Osteoblast (primary cell): ENCODE data around the gene RASSF10. TPM values are rescaled to one million over a fixed set of nuclear protein-coding genes. Genes with fewer than 3 reads are reported as not detected.

Experiments
- DNase-seq: peaks from one replicate; pipeline ENCODE4 v3.0.0; 2011; ENCODE audit warnings: low spot score, mixed read lengths; ENCODE audit not compliant: insufficient read length; ENCODE audit errors: missing footprints
- H2AFZ ChIP-seq: 2 replicates; pipeline ENCODE4 v1.6.0; 2011; ENCODE audit warnings: mild to moderate bottlenecking, low read length
- H3K27ac ChIP-seq: 2 replicates; pipeline ENCODE4 v1.5.1; 2011; ENCODE audit warnings: mild to moderate bottlenecking, low read depth, low read length, moderate library complexity
- H3K27me3 ChIP-seq: 2 replicates; pipeline ENCODE4 v1.6.0; 2012; ENCODE audit warnings: mild to moderate bottlenecking, control low read depth, inconsistent platforms, low read length, moderate library complexity; ENCODE audit not compliant: insufficient read depth
- H3K36me3 ChIP-seq: 2 replicates; pipeline ENCODE4 v1.5.1; 2011; ENCODE audit warnings: mild to moderate bottlenecking, low read length, control low read depth, moderate library complexity; ENCODE audit not compliant: insufficient read depth
- H3K4me1 ChIP-seq: 2 replicates; pipeline ENCODE4 v1.5.1; 2011; ENCODE audit warnings: mild to moderate bottlenecking, low read length, control low read depth, moderate library complexity; ENCODE audit not compliant: insufficient read depth
- H3K4me2 ChIP-seq: 2 replicates; pipeline ENCODE4 v1.6.0; 2011; ENCODE audit warnings: mild to moderate bottlenecking, low read length; ENCODE audit not compliant: insufficient read depth
- H3K4me3 ChIP-seq: fragments of 200-600 bp; sonication (generic); 3 replicates; pipeline ENCODE4 v1.5.1; 2012; ENCODE audit warnings: mild to moderate bottlenecking, low read length, inconsistent platforms; ENCODE audit not compliant: insufficient read depth
- H3K79me2 ChIP-seq: 2 replicates; pipeline ENCODE4 v1.6.0; 2012; ENCODE audit warnings: mild to moderate bottlenecking, low read length, control low read depth, inconsistent platforms; ENCODE audit not compliant: insufficient read depth
- H3K9me3 ChIP-seq: 2 replicates; pipeline ENCODE4 v1.5.1; 2011; ENCODE audit warnings: low read depth, low read length, control low read depth
- H4K20me1 ChIP-seq: 2 replicates; pipeline ENCODE4 v1.6.0; 2012; ENCODE audit warnings: mild to moderate bottlenecking, low read length, control low read depth; ENCODE audit not compliant: insufficient read depth
- total RNA-seq: library from RNA; depleted of rRNA; stranded (reverse); fragments of >200 nt; gene quantifications from 2 replicates; pipeline ENCODE4 v1.2.3, GENCODE V29; 2012
- TF ChIP-seq, protein P1 (sequence below): IDR thresholded peaks from 2 replicates; pipeline ENCODE4 v1.5.1; 2011; ENCODE audit warnings: mild to moderate bottlenecking, low read depth, low read length, moderate library complexity; ENCODE audit errors: extremely low read depth

RASSF10 gene
- total RNA-seq, 1 donor, result 0.72 TPM

DNA sequence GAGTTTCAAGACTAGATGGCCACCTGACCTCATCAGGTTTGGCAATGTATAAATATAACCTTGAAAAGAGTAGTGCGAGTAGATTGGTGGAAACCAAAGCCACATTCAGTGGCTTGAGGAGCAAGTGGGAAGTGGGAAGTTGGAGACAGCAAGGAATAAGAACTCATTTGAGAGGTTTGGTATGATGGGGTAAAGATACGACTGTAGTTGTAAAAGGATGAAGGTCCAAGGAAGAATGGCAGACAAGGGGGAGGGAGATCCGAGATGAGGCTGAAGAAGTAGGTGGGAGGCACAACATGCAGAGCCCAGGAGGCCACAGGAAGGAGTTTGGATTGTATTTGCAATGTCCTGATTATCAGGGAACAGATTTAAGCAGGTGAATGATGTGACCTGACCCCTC lies 20.8 kb downstream of the RASSF10 start:
- H3K4me2 ChIP-seq, result no peak overlapping the region
- TF ChIP-seq, protein P1, sequence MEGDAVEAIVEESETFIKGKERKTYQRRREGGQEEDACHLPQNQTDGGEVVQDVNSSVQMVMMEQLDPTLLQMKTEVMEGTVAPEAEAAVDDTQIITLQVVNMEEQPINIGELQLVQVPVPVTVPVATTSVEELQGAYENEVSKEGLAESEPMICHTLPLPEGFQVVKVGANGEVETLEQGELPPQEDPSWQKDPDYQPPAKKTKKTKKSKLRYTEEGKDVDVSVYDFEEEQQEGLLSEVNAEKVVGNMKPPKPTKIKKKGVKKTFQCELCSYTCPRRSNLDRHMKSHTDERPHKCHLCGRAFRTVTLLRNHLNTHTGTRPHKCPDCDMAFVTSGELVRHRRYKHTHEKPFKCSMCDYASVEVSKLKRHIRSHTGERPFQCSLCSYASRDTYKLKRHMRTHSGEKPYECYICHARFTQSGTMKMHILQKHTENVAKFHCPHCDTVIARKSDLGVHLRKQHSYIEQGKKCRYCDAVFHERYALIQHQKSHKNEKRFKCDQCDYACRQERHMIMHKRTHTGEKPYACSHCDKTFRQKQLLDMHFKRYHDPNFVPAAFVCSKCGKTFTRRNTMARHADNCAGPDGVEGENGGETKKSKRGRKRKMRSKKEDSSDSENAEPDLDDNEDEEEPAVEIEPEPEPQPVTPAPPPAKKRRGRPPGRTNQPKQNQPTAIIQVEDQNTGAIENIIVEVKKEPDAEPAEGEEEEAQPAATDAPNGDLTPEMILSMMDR, result no peak
- no peaks in the 10 kb centered on the region for H3K4me1 ChIP-seq
- H3K79me2 ChIP-seq, result no peaks in the 10 kb centered on the region
- peaks cover 45% of the 10 kb centered on the region for H3K27me3 ChIP-seq
- H2AFZ ChIP-seq, result no peak overlapping the region
- H4K20me1 ChIP-seq, result no peaks in the 10 kb centered on the region
- H3K36me3 ChIP-seq, result no peaks in the 10 kb centered on the region
- H3K9me3 ChIP-seq, result no peaks in the 10 kb centered on the region
- H3K27ac ChIP-seq, result no peak overlapping the region
- H3K4me3 ChIP-seq, result no peak overlapping the region
- peak; percentile 63 for DNase-seq

DNA sequence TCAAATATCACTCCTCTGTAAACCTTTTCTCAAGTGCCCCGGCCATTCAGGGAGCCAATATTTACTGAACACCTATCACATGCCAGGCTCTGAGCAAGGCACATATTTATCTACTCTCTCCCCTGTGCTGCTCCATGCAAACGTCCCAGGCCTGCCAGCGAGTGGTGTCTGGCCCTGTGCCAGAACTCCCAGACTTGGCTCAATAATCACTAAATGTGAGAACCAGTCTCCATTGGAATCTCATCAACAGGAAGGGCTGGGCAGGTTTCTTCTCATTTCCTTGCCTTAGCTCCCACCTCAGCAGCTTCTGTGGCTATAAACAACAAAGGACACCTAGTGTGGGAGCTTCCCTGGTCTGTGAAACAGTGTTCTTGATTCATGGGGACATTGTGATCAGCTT lies 21.7 kb downstream of the RASSF10 start:
- Histone ChIP-seq H3K36me3 (no peaks in the 10 kb centered on the region), H3K4me2 (no peak overlapping the region), H2AFZ (no peak overlapping the region), H4K20me1 (no peaks in the 10 kb centered on the region), H3K27me3 (peaks cover 49% of the 10 kb centered on the region), H3K4me3 (no peak overlapping the region), H3K79me2 (no peaks in the 10 kb centered on the region), H3K4me1 (no peaks in the 10 kb centered on the region), H3K27ac (no peak overlapping the region), H3K9me3 (no peaks in the 10 kb centered on the region)
- no peak for DNase-seq
- TF ChIP-seq, protein P1, result no peak

DNA sequence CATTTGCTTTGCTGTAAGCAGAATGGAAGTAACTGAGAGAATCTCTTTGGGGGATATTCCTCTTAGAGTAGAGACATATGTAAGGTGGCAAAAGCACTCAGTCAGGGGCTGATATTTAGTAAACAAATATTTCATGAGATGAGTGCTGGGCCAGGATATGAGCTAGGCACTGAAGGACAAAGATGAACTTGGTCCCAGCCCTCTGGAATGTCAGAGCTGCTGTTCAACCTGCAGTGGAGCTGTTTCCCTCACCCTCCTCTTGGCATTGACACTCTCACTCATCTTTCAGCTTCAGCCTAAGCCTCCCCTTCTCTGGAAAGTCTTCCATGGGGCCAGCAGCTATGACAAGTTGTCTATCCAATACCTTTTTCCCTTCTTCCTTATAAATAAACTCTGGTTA lies 22.2 kb downstream of the RASSF10 start:
- Histone ChIP-seq H3K4me3 (no peak overlapping the region), H3K27me3 (peaks cover 54% of the 10 kb centered on the region), H2AFZ (no peak overlapping the region), H3K9me3 (no peaks in the 10 kb centered on the region), H3K36me3 (no peaks in the 10 kb centered on the region), H3K4me2 (no peak overlapping the region), H4K20me1 (no peaks in the 10 kb centered on the region), H3K4me1 (no peaks in the 10 kb centered on the region), H3K27ac (no peak overlapping the region), H3K79me2 (no peaks in the 10 kb centered on the region)
- no peak for DNase-seq
- TF ChIP-seq, protein P1, result no peak

DNA sequence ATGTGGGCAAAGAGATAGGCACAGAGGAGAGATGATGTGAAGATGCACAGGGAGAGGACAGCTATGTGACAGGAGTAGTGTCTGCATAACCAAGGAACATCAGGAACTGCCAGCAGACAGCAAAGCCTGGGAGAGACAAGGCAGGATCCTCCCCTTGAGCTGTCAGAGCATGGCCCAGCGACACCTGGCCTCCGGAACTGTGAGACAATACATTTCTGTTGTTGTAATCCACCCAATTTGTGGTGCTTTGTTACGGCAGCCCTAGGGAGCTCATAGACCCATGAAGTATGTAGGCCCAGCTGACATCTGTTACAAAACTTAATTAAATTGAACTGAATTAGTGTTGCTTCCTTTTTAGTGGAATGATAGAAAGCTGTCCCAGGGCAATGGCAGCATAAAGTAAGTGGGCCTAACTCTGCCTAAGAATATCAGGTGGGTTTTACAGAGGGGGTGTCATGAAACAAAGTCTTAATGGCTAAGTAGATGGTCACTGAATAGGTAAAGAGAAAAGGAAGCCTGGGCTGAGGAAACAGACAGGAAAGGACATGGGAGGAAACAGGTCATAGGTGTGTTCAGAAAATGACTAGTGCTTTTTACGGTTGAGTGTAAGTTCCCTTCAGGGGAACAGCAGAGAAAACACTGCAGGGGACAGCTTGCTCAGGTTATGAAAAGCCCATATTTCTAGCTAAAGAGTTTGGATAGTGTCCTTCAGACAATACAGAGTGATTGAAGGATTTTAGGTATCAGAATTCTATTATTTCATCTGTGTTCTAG lies 24.8 kb downstream of the RASSF10 start:
- peaks cover 43% of the 10 kb centered on the region for H3K27me3 ChIP-seq
- no peak overlapping the region for H3K4me3 ChIP-seq
- TF ChIP-seq, protein P1, result no peak
- DNase-seq, result no peak
- no peak overlapping the region for H3K4me2 ChIP-seq
- H2AFZ ChIP-seq, result no peak overlapping the region
- no peaks in the 10 kb centered on the region for H3K9me3 ChIP-seq
- no peaks in the 10 kb centered on the region for H3K36me3 ChIP-seq
- no peaks in the 10 kb centered on the region for H4K20me1 ChIP-seq
- H3K79me2 ChIP-seq, result no peaks in the 10 kb centered on the region
- H3K4me1 ChIP-seq, result peaks cover 3% of the 10 kb centered on the region
- H3K27ac ChIP-seq, result no peak overlapping the region
